Measurements from ENCODE around the gene TBCD. TPM values are rescaled to one million over a fixed set of nuclear protein-coding genes. Genes with fewer than 3 reads are reported as not detected.

TBCD gene
- total RNA-seq, 1 donor from 2014 or later = 31.8 TPM

GRCh38 chr17:82795615-82796014 lies 43.8 kb downstream of the TBCD start:
- Mint-ChIP-seq H3K27ac (ENCODE audit: unreplicated experiment) (no peak overlapping the region), H3K9me3 (ENCODE audit: unreplicated experiment) (no peaks in the 10 kb centered on the region)
- peaks cover 33% of the 10 kb centered on the region for H3K79me2 ChIP-seq (ENCODE audit: insufficient read depth, low read length)

DNA sequence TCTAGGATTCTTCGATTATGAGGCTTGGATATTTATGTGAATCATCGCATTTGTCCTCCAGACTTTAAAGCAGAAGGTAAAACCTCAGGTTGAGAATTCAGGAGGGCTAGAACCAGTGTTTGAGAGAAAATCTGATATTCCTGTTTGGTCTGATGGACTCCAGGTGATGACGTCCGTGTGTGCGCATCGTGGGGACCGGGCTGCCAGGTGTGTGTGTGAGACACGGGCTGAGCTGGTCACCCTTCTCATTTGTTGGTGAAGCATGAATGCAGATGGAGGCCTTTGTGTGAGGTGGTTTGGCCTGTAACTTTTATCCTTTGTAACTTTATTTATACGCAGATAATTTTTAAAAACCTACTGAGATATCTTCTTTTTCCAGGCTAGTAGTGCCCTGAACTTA lies 45.2 kb downstream of the TBCD start:
- no peaks in the 10 kb centered on the region for H3K9me3 ChIP-seq (ENCODE audit: insufficient read depth, low read depth, low read length)
- no peak overlapping the region for H3K4me3 Mint-ChIP-seq (ENCODE audit: unreplicated experiment)
- DNase-seq (ENCODE audit: low read depth) (no peak), FAIRE-seq (no peak)
- no peak overlapping the region for H3K27ac Mint-ChIP-seq (ENCODE audit: unreplicated experiment)
- H3K27ac ChIP-seq (ENCODE audit: low read depth, low read length) = no peak overlapping the region
- no peak overlapping the region for H3K9ac ChIP-seq (ENCODE audit: low read length)
- peaks cover 27% of the 10 kb centered on the region for H4K20me1 ChIP-seq (ENCODE audit: insufficient read depth, low read length)
- no peak overlapping the region for H3K4me3 ChIP-seq (ENCODE audit: insufficient read depth, low read depth, low read length)
- H3K4me1 ChIP-seq (ENCODE audit: insufficient read depth, low read length) = no peaks in the 10 kb centered on the region
- H3K4me2 ChIP-seq (ENCODE audit: low read length) = no peak overlapping the region
- peaks cover 3% of the 10 kb centered on the region for H3K9me3 Mint-ChIP-seq (ENCODE audit: unreplicated experiment)
- no peak overlapping the region for H2AFZ ChIP-seq (ENCODE audit: low read depth, low read length)
- no peak for TF ChIP-seq EZH2 (IDR thresholded peaks at IDR 0.05; ENCODE audit: insufficient read depth, low read length)
- no peak for TF ChIP-seq CTCF (IDR thresholded peaks at IDR 0.05; ENCODE audit: insufficient read depth, low read depth, low read length)
- no peaks in the 10 kb centered on the region for H3K36me3 ChIP-seq (ENCODE audit: insufficient read depth, low read length)
- H3K79me2 ChIP-seq (ENCODE audit: insufficient read depth, low read length) = peaks cover 28% of the 10 kb centered on the region
- peaks cover 1% of the 10 kb centered on the region for H3K4me1 Mint-ChIP-seq (ENCODE audit: low read depth, unreplicated experiment)
- H3K27me3 Mint-ChIP-seq (ENCODE audit: low read depth, unreplicated experiment) = no peaks in the 10 kb centered on the region
- no peaks in the 10 kb centered on the region for H3K27me3 ChIP-seq (ENCODE audit: insufficient read depth, low read length)
- H3K36me3 Mint-ChIP-seq (ENCODE audit: low read depth, unreplicated experiment) = peaks cover 15% of the 10 kb centered on the region

More at GRCh38 chr17:82795615-82796014, 43.8 kb downstream of the TBCD start:
- Histone ChIP-seq H3K4me3 (ENCODE audit: insufficient read depth, low read depth, low read length) (no peak overlapping the region), H3K27ac (ENCODE audit: low read depth, low read length) (no peak overlapping the region), H3K9ac (ENCODE audit: low read length) (no peak overlapping the region), H3K9me3 (ENCODE audit: insufficient read depth, low read depth, low read length) (no peaks in the 10 kb centered on the region), H2AFZ (ENCODE audit: low read depth, low read length) (no peak overlapping the region), H3K4me1 (ENCODE audit: insufficient read depth, low read length) (peaks cover 8% of the 10 kb centered on the region), H3K27me3 (ENCODE audit: insufficient read depth, low read length) (no peaks in the 10 kb centered on the region), H3K36me3 (ENCODE audit: insufficient read depth, low read length) (no peaks in the 10 kb centered on the region), H3K4me2 (ENCODE audit: low read length) (no peak overlapping the region), H4K20me1 (ENCODE audit: insufficient read depth, low read length) (peaks cover 25% of the 10 kb centered on the region)
- no peak for FAIRE-seq
- no peaks in the 10 kb centered on the region for H3K27me3 Mint-ChIP-seq (ENCODE audit: low read depth, unreplicated experiment)
- no peak overlapping the region for H3K4me3 Mint-ChIP-seq (ENCODE audit: unreplicated experiment)
- H3K36me3 Mint-ChIP-seq (ENCODE audit: low read depth, unreplicated experiment) = peaks cover 14% of the 10 kb centered on the region
- peaks cover 8% of the 10 kb centered on the region for H3K4me1 Mint-ChIP-seq (ENCODE audit: low read depth, unreplicated experiment)
- TF ChIP-seq EZH2 (IDR thresholded peaks at IDR 0.05; ENCODE audit: insufficient read depth, low read length) (no peak), CTCF (IDR thresholded peaks at IDR 0.05; ENCODE audit: insufficient read depth, low read depth, low read length) (no peak)
- no peak for DNase-seq (ENCODE audit: low read depth)

DNA sequence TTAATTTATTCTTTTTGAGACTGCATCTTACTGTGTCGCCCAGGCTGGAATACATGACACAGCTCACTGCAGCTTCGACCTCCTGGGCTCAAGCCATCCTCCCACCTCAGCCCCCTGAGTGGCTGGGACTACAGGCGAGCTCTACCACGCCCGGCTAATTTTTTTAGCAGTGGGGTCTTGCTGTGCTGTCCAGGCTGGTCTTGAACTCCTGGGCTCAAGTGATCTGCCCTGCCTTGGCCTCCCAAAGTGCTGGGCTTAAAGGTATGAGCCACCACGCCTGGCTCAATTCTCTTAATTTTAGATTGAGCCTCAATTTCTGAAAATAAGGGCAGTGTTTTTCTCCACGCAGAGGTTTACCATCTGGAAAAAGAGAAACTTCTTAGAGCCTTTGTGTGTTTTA lies 46.9 kb downstream of the TBCD start:
- H3K4me2 ChIP-seq (ENCODE audit: low read length) = no peak overlapping the region
- H3K9me3 ChIP-seq (ENCODE audit: insufficient read depth, low read depth, low read length) = no peaks in the 10 kb centered on the region
- no peaks in the 10 kb centered on the region for H3K27me3 Mint-ChIP-seq (ENCODE audit: low read depth, unreplicated experiment)
- H3K4me3 ChIP-seq (ENCODE audit: insufficient read depth, low read depth, low read length) = no peak overlapping the region
- peaks cover 17% of the 10 kb centered on the region for H3K79me2 ChIP-seq (ENCODE audit: insufficient read depth, low read length)
- H3K9ac ChIP-seq (ENCODE audit: low read length) = no peak overlapping the region
- peaks cover 36% of the 10 kb centered on the region for H4K20me1 ChIP-seq (ENCODE audit: insufficient read depth, low read length)
- DNase-seq (ENCODE audit: low read depth) (no peak), FAIRE-seq (no peak)
- H3K4me1 ChIP-seq (ENCODE audit: insufficient read depth, low read length) = no peaks in the 10 kb centered on the region
- TF ChIP-seq EZH2 (IDR thresholded peaks at IDR 0.05; ENCODE audit: insufficient read depth, low read length) (no peak), CTCF (IDR thresholded peaks at IDR 0.05; ENCODE audit: insufficient read depth, low read depth, low read length) (no peak)
- H3K27ac Mint-ChIP-seq (ENCODE audit: unreplicated experiment) = no peak overlapping the region
- H2AFZ ChIP-seq (ENCODE audit: low read depth, low read length) = no peak overlapping the region
- H3K36me3 ChIP-seq (ENCODE audit: insufficient read depth, low read length) = no peaks in the 10 kb centered on the region
- H3K27ac ChIP-seq (ENCODE audit: low read depth, low read length) = no peak overlapping the region
- H3K9me3 Mint-ChIP-seq (ENCODE audit: unreplicated experiment) = peaks cover 4% of the 10 kb centered on the region
- H3K36me3 Mint-ChIP-seq (ENCODE audit: low read depth, unreplicated experiment) = peaks cover 16% of the 10 kb centered on the region
- peaks cover 5% of the 10 kb centered on the region for H3K4me1 Mint-ChIP-seq (ENCODE audit: low read depth, unreplicated experiment)
- H3K4me3 Mint-ChIP-seq (ENCODE audit: unreplicated experiment) = no peak overlapping the region
- no peaks in the 10 kb centered on the region for H3K27me3 ChIP-seq (ENCODE audit: insufficient read depth, low read length)
